GM23338 (cell line): ENCODE data around the gene KCNA3. TPM values are rescaled to one million over a fixed set of nuclear protein-coding genes. Genes with fewer than 3 reads are reported as not detected.

Experiments used
- ATAC-seq: fragments of 200-7000 bp; cut with Tn5 transposase; 3 replicates; pipeline ENCODE4 v1.9.1; 2020
- DNase-seq: peaks from one replicate; pipeline ENCODE4 v3.0.0-alpha.2; 2015; ENCODE audit warnings: low spot score
- H2AFZ ChIP-seq: fragments of 200-600 bp; sonication (generic); 2 replicates; pipeline ENCODE4 v1.8.0; 2016; ENCODE audit warnings: antibody characterized with exemption, mild to moderate bottlenecking, moderate library complexity
- H3F3A ChIP-seq: fragments of 200-600 bp; sonication (generic); replicated peaks from 2 replicates; pipeline ENCODE4 v1.8.0; 2017; ENCODE audit warnings: antibody characterized with exemption, mixed run types, low read depth
- H3K27ac ChIP-seq: fragments of 200-600 bp; sonication (generic); 2 replicates; pipeline ENCODE4 v1.6.1; 2016; ENCODE audit warnings: low read depth
- H3K27me3 ChIP-seq: fragments of 200-600 bp; sonication (generic); 2 replicates; pipeline ENCODE4 v1.8.0; 2016; ENCODE audit warnings: mild to moderate bottlenecking, mixed run types, moderate library complexity; ENCODE audit not compliant: insufficient read depth
- H3K36me3 ChIP-seq: fragments of 200-600 bp; sonication (generic); 2 replicates; pipeline ENCODE4 v1.8.0; 2016; ENCODE audit warnings: mild to moderate bottlenecking; ENCODE audit not compliant: insufficient read depth
- H3K4me1 ChIP-seq: fragments of 200-600 bp; sonication (generic); 2 replicates; pipeline ENCODE4 v1.8.0; 2016; ENCODE audit warnings: mild to moderate bottlenecking, moderate library complexity; ENCODE audit not compliant: insufficient read depth
- H3K4me2 ChIP-seq: fragments of 200-600 bp; sonication (generic); 2 replicates; pipeline ENCODE4 v1.7.1; 2017; ENCODE audit warnings: mixed run types
- H3K4me3 ChIP-seq: fragments of 200-600 bp; sonication (generic); 2 replicates; pipeline ENCODE4 v1.6.1; 2016; ENCODE audit warnings: mixed run types
- H3K79me2 ChIP-seq: fragments of 200-600 bp; sonication (generic); replicated peaks from 2 replicates; pipeline ENCODE4 v1.8.0; 2017; ENCODE audit warnings: mild to moderate bottlenecking; ENCODE audit not compliant: insufficient read depth
- H3K9me2 ChIP-seq: fragments of 200-600 bp; sonication (generic); 2 replicates; pipeline ENCODE4 v1.8.0; 2017; ENCODE audit not compliant: insufficient read depth
- H4K20me1 ChIP-seq: fragments of 200-600 bp; sonication (generic); replicated peaks from 2 replicates; pipeline ENCODE4 v1.8.0; 2017; ENCODE audit warnings: mild to moderate bottlenecking; ENCODE audit not compliant: insufficient read depth
- H3K27ac Mint-ChIP-seq: 2 replicates; pipeline ENCODE4 v1.8.0; 2020; ENCODE audit warnings: inconsistent platforms, mild to moderate bottlenecking, moderate library complexity, mixed read lengths
- H3K27me3 Mint-ChIP-seq: 3 replicates; pipeline ENCODE4 v1.8.0; 2022; ENCODE audit warnings: low read depth, mild to moderate bottlenecking, moderate library complexity, mixed read lengths, inconsistent platforms; ENCODE audit not compliant: insufficient read depth, poor library complexity
- H3K36me3 Mint-ChIP-seq: 3 replicates; pipeline ENCODE4 v1.8.0; 2021; ENCODE audit warnings: low read depth, mild to moderate bottlenecking, inconsistent platforms, moderate library complexity, mixed read lengths
- H3K4me1 Mint-ChIP-seq: 3 replicates; pipeline ENCODE4 v1.8.0; 2020; ENCODE audit warnings: mild to moderate bottlenecking, inconsistent platforms, mixed read lengths
- H3K4me3 Mint-ChIP-seq: 3 replicates; pipeline ENCODE4 v1.8.0; 2021; ENCODE audit warnings: moderate library complexity, mild to moderate bottlenecking, inconsistent platforms, mixed read lengths
- H3K9me3 Mint-ChIP-seq: 3 replicates; pipeline ENCODE4 v1.8.0; 2020; ENCODE audit warnings: moderate library complexity, mild to moderate bottlenecking, inconsistent platforms, mixed read lengths
- CREB1 ChIP-seq: fragments of 250-450 bp; sonication (Bioruptor Pico); IDR thresholded peaks from 2 replicates; pipeline ENCODE4 v1.5.0; 2020; ENCODE audit warnings: low read depth, mild to moderate bottlenecking, moderate library complexity
- EZH2 ChIP-seq: fragments of 200-600 bp; sonication (generic); IDR thresholded peaks from one replicate; pipeline ENCODE4 v1.8.0; 2017; ENCODE audit warnings: antibody characterized with exemption, mild to moderate bottlenecking, low read depth; ENCODE audit not compliant: unreplicated experiment
- EZH2phosphoT487 ChIP-seq: fragments of 200-600 bp; sonication (generic); IDR thresholded peaks from one replicate; pipeline ENCODE4 v1.8.1; 2018; ENCODE audit warnings: antibody characterized with exemption; ENCODE audit not compliant: unreplicated experiment
- JUNB ChIP-seq: IDR thresholded peaks from one replicate; pipeline ENCODE4 v1.6.1; 2016; ENCODE audit warnings: antibody characterized with exemption; ENCODE audit not compliant: unreplicated experiment
- NANOG ChIP-seq: IDR thresholded peaks from 2 replicates; pipeline ENCODE4 v1.6.1; 2016; ENCODE audit warnings: antibody characterized with exemption, borderline replicate concordance
- STAT1 ChIP-seq: IDR thresholded peaks from one replicate; pipeline ENCODE4 v1.6.1; 2016; ENCODE audit warnings: antibody characterized with exemption; ENCODE audit not compliant: unreplicated experiment
- polyA plus RNA-seq: library from polyadenylated mRNA; unstranded; fragments of >200 nt; fragmentation: Nextera tagmentation; extraction: Ambion mirVana; gene quantifications from 2 replicates; pipeline ENCODE4 v1.2.1, GENCODE V29; 2016
- total RNA-seq: library from RNA; depleted of rRNA; stranded (reverse); fragments of >200 nt; shearing (Covaris generic); gene quantifications from 2 replicates; pipeline ENCODE4 v1.2.3, GENCODE V29; 2014
- TF ChIP-seq, protein P1 (sequence below): fragments of 250-450 bp; sonication (Bioruptor Pico); IDR thresholded peaks from 2 replicates; pipeline ENCODE4 v1.5.0; 2020; ENCODE audit warnings: mild to moderate bottlenecking, moderate library complexity
- TF ChIP-seq, protein P2 (sequence below): IDR thresholded peaks from one replicate; pipeline ENCODE4 v1.6.1; 2018; ENCODE audit warnings: antibody characterized with exemption; ENCODE audit not compliant: unreplicated experiment
- TF ChIP-seq, protein P3 (sequence below): IDR thresholded peaks from 2 replicates; pipeline ENCODE4 v1.6.1; 2016; ENCODE audit warnings: antibody characterized with exemption

KCNA3 gene
- total and polyA plus RNA-seq, 2 experiments from 2014 or later, result 0.32 to 4.2 TPM

DNA sequence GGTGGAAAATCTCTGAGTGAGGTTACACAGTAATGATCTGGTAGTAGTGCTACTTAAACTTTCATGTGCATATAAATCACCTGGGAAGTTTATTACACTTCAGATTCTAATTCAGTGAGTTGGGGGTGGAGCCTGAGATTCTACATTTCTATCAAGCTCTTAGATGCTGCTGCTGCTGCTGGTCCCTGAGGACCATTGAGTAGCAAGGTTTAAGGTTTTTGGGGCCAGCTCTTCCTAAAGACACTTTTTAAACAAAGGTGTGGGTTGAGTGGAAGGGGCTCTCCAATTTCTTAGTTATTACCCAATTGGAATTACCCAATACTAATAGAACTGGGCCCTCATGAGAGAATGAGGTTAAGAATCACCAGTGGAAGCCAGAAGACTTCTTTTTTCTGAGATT, 29.5 kb downstream of the KCNA3 start (continued):
- TF ChIP-seq, protein P1, sequence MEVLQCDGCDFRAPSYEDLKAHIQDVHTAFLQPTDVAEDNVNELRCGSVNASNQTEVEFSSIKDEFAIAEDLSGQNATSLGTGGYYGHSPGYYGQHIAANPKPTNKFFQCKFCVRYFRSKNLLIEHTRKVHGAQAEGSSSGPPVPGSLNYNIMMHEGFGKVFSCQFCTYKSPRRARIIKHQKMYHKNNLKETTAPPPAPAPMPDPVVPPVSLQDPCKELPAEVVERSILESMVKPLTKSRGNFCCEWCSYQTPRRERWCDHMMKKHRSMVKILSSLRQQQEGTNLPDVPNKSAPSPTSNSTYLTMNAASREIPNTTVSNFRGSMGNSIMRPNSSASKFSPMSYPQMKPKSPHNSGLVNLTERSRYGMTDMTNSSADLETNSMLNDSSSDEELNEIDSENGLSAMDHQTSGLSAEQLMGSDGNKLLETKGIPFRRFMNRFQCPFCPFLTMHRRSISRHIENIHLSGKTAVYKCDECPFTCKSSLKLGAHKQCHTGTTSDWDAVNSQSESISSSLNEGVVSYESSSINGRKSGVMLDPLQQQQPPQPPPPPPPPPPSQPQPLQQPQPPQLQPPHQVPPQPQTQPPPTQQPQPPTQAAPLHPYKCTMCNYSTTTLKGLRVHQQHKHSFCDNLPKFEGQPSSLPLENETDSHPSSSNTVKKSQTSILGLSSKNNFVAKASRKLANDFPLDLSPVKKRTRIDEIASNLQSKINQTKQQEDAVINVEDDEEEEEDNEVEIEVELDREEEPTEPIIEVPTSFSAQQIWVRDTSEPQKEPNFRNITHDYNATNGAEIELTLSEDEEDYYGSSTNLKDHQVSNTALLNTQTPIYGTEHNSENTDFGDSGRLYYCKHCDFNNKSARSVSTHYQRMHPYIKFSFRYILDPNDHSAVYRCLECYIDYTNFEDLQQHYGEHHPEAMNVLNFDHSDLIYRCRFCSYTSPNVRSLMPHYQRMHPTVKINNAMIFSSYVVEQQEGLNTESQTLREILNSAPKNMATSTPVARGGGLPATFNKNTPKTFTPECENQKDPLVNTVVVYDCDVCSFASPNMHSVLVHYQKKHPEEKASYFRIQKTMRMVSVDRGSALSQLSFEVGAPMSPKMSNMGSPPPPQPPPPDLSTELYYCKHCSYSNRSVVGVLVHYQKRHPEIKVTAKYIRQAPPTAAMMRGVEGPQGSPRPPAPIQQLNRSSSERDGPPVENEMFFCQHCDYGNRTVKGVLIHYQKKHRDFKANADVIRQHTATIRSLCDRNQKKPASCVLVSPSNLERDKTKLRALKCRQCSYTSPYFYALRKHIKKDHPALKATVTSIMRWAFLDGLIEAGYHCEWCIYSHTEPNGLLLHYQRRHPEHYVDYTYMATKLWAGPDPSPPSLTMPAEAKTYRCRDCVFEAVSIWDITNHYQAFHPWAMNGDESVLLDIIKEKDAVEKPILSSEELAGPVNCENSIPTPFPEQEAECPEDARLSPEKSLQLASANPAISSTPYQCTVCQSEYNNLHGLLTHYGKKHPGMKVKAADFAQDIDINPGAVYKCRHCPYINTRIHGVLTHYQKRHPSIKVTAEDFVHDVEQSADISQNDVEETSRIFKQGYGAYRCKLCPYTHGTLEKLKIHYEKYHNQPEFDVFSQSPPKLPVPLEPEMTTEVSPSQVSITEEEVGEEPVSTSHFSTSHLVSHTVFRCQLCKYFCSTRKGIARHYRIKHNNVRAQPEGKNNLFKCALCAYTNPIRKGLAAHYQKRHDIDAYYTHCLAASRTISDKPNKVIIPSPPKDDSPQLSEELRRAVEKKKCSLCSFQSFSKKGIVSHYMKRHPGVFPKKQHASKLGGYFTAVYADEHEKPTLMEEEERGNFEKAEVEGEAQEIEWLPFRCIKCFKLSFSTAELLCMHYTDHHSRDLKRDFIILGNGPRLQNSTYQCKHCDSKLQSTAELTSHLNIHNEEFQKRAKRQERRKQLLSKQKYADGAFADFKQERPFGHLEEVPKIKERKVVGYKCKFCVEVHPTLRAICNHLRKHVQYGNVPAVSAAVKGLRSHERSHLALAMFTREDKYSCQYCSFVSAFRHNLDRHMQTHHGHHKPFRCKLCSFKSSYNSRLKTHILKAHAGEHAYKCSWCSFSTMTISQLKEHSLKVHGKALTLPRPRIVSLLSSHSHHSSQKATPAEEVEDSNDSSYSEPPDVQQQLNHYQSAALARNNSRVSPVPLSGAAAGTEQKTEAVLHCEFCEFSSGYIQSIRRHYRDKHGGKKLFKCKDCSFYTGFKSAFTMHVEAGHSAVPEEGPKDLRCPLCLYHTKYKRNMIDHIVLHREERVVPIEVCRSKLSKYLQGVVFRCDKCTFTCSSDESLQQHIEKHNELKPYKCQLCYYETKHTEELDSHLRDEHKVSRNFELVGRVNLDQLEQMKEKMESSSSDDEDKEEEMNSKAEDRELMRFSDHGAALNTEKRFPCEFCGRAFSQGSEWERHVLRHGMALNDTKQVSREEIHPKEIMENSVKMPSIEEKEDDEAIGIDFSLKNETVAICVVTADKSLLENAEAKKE, result no peak
- TF ChIP-seq EZH2phosphoT487, result no peak
- TF ChIP-seq CREB1 (CRISPR knock-in tag), result no peak
- TF ChIP-seq, protein P2, sequence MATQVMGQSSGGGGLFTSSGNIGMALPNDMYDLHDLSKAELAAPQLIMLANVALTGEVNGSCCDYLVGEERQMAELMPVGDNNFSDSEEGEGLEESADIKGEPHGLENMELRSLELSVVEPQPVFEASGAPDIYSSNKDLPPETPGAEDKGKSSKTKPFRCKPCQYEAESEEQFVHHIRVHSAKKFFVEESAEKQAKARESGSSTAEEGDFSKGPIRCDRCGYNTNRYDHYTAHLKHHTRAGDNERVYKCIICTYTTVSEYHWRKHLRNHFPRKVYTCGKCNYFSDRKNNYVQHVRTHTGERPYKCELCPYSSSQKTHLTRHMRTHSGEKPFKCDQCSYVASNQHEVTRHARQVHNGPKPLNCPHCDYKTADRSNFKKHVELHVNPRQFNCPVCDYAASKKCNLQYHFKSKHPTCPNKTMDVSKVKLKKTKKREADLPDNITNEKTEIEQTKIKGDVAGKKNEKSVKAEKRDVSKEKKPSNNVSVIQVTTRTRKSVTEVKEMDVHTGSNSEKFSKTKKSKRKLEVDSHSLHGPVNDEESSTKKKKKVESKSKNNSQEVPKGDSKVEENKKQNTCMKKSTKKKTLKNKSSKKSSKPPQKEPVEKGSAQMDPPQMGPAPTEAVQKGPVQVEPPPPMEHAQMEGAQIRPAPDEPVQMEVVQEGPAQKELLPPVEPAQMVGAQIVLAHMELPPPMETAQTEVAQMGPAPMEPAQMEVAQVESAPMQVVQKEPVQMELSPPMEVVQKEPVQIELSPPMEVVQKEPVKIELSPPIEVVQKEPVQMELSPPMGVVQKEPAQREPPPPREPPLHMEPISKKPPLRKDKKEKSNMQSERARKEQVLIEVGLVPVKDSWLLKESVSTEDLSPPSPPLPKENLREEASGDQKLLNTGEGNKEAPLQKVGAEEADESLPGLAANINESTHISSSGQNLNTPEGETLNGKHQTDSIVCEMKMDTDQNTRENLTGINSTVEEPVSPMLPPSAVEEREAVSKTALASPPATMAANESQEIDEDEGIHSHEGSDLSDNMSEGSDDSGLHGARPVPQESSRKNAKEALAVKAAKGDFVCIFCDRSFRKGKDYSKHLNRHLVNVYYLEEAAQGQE, result no peak

DNA sequence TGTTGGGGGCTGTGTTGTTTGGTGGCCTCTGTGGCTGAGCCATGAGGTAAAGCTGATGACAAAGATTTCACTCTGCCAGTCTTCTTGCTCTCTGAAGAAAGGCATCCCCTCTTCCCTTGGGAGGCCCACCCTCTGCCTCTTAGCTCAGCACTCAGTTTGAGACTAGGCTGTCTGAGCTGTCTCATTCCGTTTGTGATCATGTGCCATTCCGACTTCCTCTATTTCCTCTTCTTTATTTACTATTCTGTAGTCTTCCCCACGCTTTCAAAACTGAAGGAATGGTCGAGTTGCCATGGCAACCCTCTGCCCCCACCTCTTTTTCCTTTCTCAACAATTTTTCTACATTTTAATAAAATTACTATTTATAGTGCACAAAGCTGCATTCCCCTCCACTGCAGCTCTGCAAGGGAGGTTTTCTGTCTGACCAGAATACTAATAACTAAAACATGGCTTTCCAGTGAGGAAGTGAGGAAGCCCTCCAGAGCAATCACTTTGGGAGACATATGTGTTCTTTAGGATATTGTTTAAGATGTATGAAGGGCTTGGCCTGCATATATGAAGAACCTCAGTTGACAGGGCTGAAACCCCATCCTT, 30.8 kb downstream of the KCNA3 start:
- ATAC-seq, result no peak
- Histone ChIP-seq H3K36me3 (no peaks in the 10 kb centered on the region), H3K79me2 (no peaks in the 10 kb centered on the region), H2AFZ (no peak overlapping the region), H3F3A (no peaks in the 10 kb centered on the region), H3K27me3 (no peaks in the 10 kb centered on the region), H3K4me3 (no peak overlapping the region), H3K9me2 (no peaks in the 10 kb centered on the region), H3K4me2 (no peak overlapping the region), H4K20me1 (no peaks in the 10 kb centered on the region), H3K4me1 (no peaks in the 10 kb centered on the region), H3K27ac (no peak overlapping the region)
- Mint-ChIP-seq H3K9me3 (no peaks in the 10 kb centered on the region), H3K36me3 (no peaks in the 10 kb centered on the region), H3K27me3 (peaks cover 5% of the 10 kb centered on the region), H3K4me3 (no peak overlapping the region), H3K4me1 (no peaks in the 10 kb centered on the region), H3K27ac (no peak overlapping the region)
- DNase-seq, result no peak
- no peak for TF ChIP-seq NANOG
- TF ChIP-seq, protein P3, sequence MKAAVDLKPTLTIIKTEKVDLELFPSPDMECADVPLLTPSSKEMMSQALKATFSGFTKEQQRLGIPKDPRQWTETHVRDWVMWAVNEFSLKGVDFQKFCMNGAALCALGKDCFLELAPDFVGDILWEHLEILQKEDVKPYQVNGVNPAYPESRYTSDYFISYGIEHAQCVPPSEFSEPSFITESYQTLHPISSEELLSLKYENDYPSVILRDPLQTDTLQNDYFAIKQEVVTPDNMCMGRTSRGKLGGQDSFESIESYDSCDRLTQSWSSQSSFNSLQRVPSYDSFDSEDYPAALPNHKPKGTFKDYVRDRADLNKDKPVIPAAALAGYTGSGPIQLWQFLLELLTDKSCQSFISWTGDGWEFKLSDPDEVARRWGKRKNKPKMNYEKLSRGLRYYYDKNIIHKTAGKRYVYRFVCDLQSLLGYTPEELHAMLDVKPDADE, result no peak
- TF ChIP-seq, protein P2, result no peak
- no peak for TF ChIP-seq STAT1
- no peak for TF ChIP-seq EZH2
- no peak for TF ChIP-seq JUNB
